ENCODE data around the gene BAIAP3.

The BAIAP3 gene

GRCh38 chr16:1298406-1298805 lies 35.0 kb upstream of the BAIAP3 start:
- H3K4me3 ChIP-seq (replicated peaks; ENCODE audit: low read depth, low read length): no peak overlapping the region
- H3K27me3 ChIP-seq (replicated peaks; ENCODE audit: control insufficient read depth, insufficient read depth, low read length): no peaks in the 10 kb centered on the region
- no peak for DNase-seq (ENCODE audit: extremely low read depth, insufficient read length)
- TF ChIP-seq CTCF (IDR thresholded peaks at IDR 0.05; ENCODE audit: insufficient read depth, low read length, poor library complexity, severe bottlenecking): no peak
- no peaks in the 10 kb centered on the region for H3K36me3 ChIP-seq (ENCODE audit: control insufficient read depth, insufficient read depth, low read length)

GRCh38 chr16:1299012-1299867 lies 34.2 kb upstream of the BAIAP3 start:
- no peak for DNase-seq (ENCODE audit: extremely low read depth, insufficient read length)
- H3K27me3 ChIP-seq (replicated peaks; ENCODE audit: control insufficient read depth, insufficient read depth, low read length): no peaks in the 10 kb centered on the region
- TF ChIP-seq CTCF (IDR thresholded peaks at IDR 0.05; ENCODE audit: insufficient read depth, low read length, poor library complexity, severe bottlenecking): no peak
- H3K36me3 ChIP-seq (ENCODE audit: control insufficient read depth, insufficient read depth, low read length): no peaks in the 10 kb centered on the region
- H3K4me3 ChIP-seq (replicated peaks; ENCODE audit: low read depth, low read length): no peak overlapping the region

GRCh38 chr16:1299868-1300203 lies 33.6 kb upstream of the BAIAP3 start:
- DNase-seq (ENCODE audit: extremely low read depth, insufficient read length): no peak
- H3K27me3 ChIP-seq (replicated peaks; ENCODE audit: control insufficient read depth, insufficient read depth, low read length): no peaks in the 10 kb centered on the region
- no peak overlapping the region for H3K4me3 ChIP-seq (replicated peaks; ENCODE audit: low read depth, low read length)
- no peaks in the 10 kb centered on the region for H3K36me3 ChIP-seq (ENCODE audit: control insufficient read depth, insufficient read depth, low read length)
- no peak for TF ChIP-seq CTCF (IDR thresholded peaks at IDR 0.05; ENCODE audit: insufficient read depth, low read length, poor library complexity, severe bottlenecking)

GRCh38 chr16:1300664-1301476 lies 32.6 kb upstream of the BAIAP3 start:
- TF ChIP-seq CTCF (IDR thresholded peaks at IDR 0.05; ENCODE audit: insufficient read depth, low read length, poor library complexity, severe bottlenecking): peak; percentile 99
- H3K4me3 ChIP-seq (replicated peaks; ENCODE audit: low read depth, low read length): no peak overlapping the region; the same call in 1 of the 2 replicates
- no peaks in the 10 kb centered on the region for H3K27me3 ChIP-seq (replicated peaks; ENCODE audit: control insufficient read depth, insufficient read depth, low read length)
- no peaks in the 10 kb centered on the region for H3K36me3 ChIP-seq (ENCODE audit: control insufficient read depth, insufficient read depth, low read length)
- peak; percentile 73 for DNase-seq (ENCODE audit: extremely low read depth, insufficient read length)

- Histone ChIP-seq H3K27me3 (replicated peaks; ENCODE audit: control insufficient read depth, insufficient read depth, low read length) (no peaks in the 10 kb centered on the region), H3K36me3 (ENCODE audit: control insufficient read depth, insufficient read depth, low read length) (no peaks in the 10 kb centered on the region), H3K4me3 (replicated peaks; ENCODE audit: low read depth, low read length) (no peak overlapping the region)
- no peak for DNase-seq (ENCODE audit: extremely low read depth, insufficient read length)
- no peak for TF ChIP-seq CTCF (IDR thresholded peaks at IDR 0.05; ENCODE audit: insufficient read depth, low read length, poor library complexity, severe bottlenecking)
Measured at GRCh38 chr16:1301562-1301961, 31.9 kb upstream of the BAIAP3 start.
